GM12878 (cell line): ENCODE data around the gene NOP53. TPM values are rescaled to one million over a fixed set of nuclear protein-coding genes. Genes with fewer than 3 reads are reported as not detected.

Source experiments
- ATAC-seq: fragments of 200-7000 bp; cut with Tn5 transposase; 3 replicates; pipeline ENCODE4 v1.9.1; 2020; ENCODE audit warnings: mild to moderate bottlenecking, moderate library complexity
- BruUV-seq: library from RNA; stranded (reverse); fragments of 400-500 nt; replicated peaks from 2 replicates; lab custom pipeline; 2021; lab: Mats Ljungman, UMichigan
- CTCF ChIA-PET: fragments of 300-600 bp; sonication (Branson Sonifier 250); formaldehyde crosslinking; extraction: SDS; loops from one replicate; lab custom pipeline; 2021; ENCODE audit warnings: inconsistent platforms; lab: Yijun Ruan, JAX
- POLR2A ChIA-PET: fragments of 350-600 bp; formaldehyde crosslinking; extraction: SDS; loops from one replicate; lab custom pipeline; 2021; ENCODE audit warnings: inconsistent platforms; lab: Charles Lee
- RAD21 ChIA-PET: fragments of 300-600 bp; sonication (Branson Sonifier 250); formaldehyde crosslinking; loops from one replicate; lab custom pipeline; 2023; ENCODE audit warnings: antibody characterized with exemption; ENCODE audit not compliant: unreplicated experiment; lab: Charles Lee
- SMC1A ChIA-PET: fragments of 300-600 bp; sonication (Branson Sonifier 250); formaldehyde crosslinking; loops from one replicate; lab custom pipeline; 2023; ENCODE audit not compliant: unreplicated experiment, uncharacterized antibody; lab: Charles Lee
- DNase-seq: peaks from one replicate; pipeline ENCODE4 v3.0.0-alpha.2; 2011; ENCODE audit warnings: low read depth, low spot score
- FAIRE-seq: peaks from 3 replicates; lab custom pipeline; 2011; peaks lifted over from hg19 to GRCh38; lab: Jason Lieb, UNC
- H2AFZ ChIP-seq: 2 replicates; pipeline ENCODE4 v1.6.0; 2011; ENCODE audit warnings: low read depth, low read length, control low read depth; ENCODE audit not compliant: control insufficient read depth
- H3K27ac ChIP-seq: 2 replicates; pipeline ENCODE4 v1.5.1; 2011; ENCODE audit warnings: control low read depth; ENCODE audit not compliant: control insufficient read depth, insufficient read depth
- H3K27me3 ChIP-seq, 2 experiments: replicated peaks in 1 of 2; 2 replicates each; pipeline versions ENCODE4 v1.6.0 to v1.6.1; 2011; ENCODE audit warnings: low read length in 1 of 2; ENCODE audit not compliant: control insufficient read depth in 2 of 2, insufficient read depth in 2 of 2
- H3K36me3 ChIP-seq, 2 experiments: 2 replicates each; pipeline ENCODE4 v1.5.1; 2011; ENCODE audit warnings: low read length in 1 of 2; ENCODE audit not compliant: control insufficient read depth in 2 of 2, insufficient read depth in 2 of 2
- H3K4me1 ChIP-seq: 2 replicates; pipeline ENCODE4 v1.6.1; 2011; ENCODE audit warnings: mild to moderate bottlenecking, low read length, moderate library complexity, mixed read lengths; ENCODE audit not compliant: control insufficient read depth, insufficient read depth
- H3K4me2 ChIP-seq: 2 replicates; pipeline ENCODE4 v1.6.0; 2011; ENCODE audit warnings: control low read depth; ENCODE audit not compliant: control insufficient read depth, insufficient read depth
- H3K4me3 ChIP-seq: fragments of 200-600 bp; sonication (generic); 2 replicates; pipeline ENCODE4 v1.5.1; 2016
- H3K79me2 ChIP-seq: 2 replicates; pipeline ENCODE4 v1.6.0; 2011; ENCODE audit warnings: low read length; ENCODE audit not compliant: control insufficient read depth, insufficient read depth
- H3K9ac ChIP-seq: 2 replicates; pipeline ENCODE4 v1.8.0; 2011; ENCODE audit warnings: low read length, control low read depth, mixed read lengths; ENCODE audit not compliant: control insufficient read depth, insufficient read depth
- H3K9me3 ChIP-seq: replicated peaks from 3 replicates; pipeline ENCODE4 v1.5.1; 2011; ENCODE audit warnings: mild to moderate bottlenecking, low read length; ENCODE audit not compliant: control insufficient read depth, insufficient read depth
- H4K20me1 ChIP-seq: 2 replicates; pipeline ENCODE4 v1.6.0; 2011; ENCODE audit not compliant: control insufficient read depth, insufficient read depth
- BACH1 ChIP-seq: fragments of 450-650 bp; IDR thresholded peaks from 2 replicates; pipeline ENCODE4 v1.6.1; 2017; ENCODE audit warnings: mild to moderate bottlenecking, borderline replicate concordance
- BCL11A ChIP-seq: IDR thresholded peaks from 2 replicates; pipeline ENCODE4 v1.6.1; 2011; ENCODE audit warnings: low read depth, low read length
- BHLHE40 ChIP-seq, 2 experiments: fragments of 450-650 bp in 1 of 2; IDR thresholded peaks; 2 replicates each; pipeline ENCODE4 v1.6.1; 2011 to 2017; ENCODE audit warnings: low read depth in 2 of 2, borderline replicate concordance in 1 of 2, improper control_type of control experiment in 1 of 2, low read length in 1 of 2, mild to moderate bottlenecking in 1 of 2
- BMI1 ChIP-seq: fragments of 450-650 bp; IDR thresholded peaks from 2 replicates; pipeline ENCODE4 v1.6.1; 2016; ENCODE audit warnings: mild to moderate bottlenecking, moderate library complexity, borderline replicate concordance
- CHD1 ChIP-seq: IDR thresholded peaks from 2 replicates; pipeline ENCODE4 v1.6.1; 2012; ENCODE audit warnings: low read depth, low read length, improper control_type of control experiment
- CHD2 ChIP-seq: IDR thresholded peaks from 2 replicates; pipeline ENCODE4 v1.6.1; 2011; ENCODE audit warnings: low read depth, low read length, improper control_type of control experiment, borderline replicate concordance
- ETV6 ChIP-seq, 2 experiments: fragments of 450-650 bp in 1 of 2; IDR thresholded peaks in 1 of 2; conservative IDR thresholded peaks in 1 of 2; 2 replicates each; pipeline ENCODE4 v1.6.1; 2014; ENCODE audit warnings: antibody characterized with exemption in 1 of 2, borderline replicate concordance in 1 of 2, low read depth in 1 of 2, mild to moderate bottlenecking in 1 of 2, moderate library complexity in 1 of 2
- EZH2 ChIP-seq: IDR thresholded peaks from 2 replicates; pipeline ENCODE4 v1.6.1; 2012; ENCODE audit warnings: low read depth, mild to moderate bottlenecking, control low read depth, inconsistent platforms, low read length, borderline replicate concordance; ENCODE audit not compliant: control insufficient read depth
- FOXK2 ChIP-seq: fragments of 450-650 bp; IDR thresholded peaks from 2 replicates; pipeline ENCODE4 v1.6.1; 2017; ENCODE audit warnings: mild to moderate bottlenecking, moderate library complexity
- GABPA ChIP-seq: IDR thresholded peaks from 2 replicates; pipeline ENCODE4 v1.6.1; 2014; ENCODE audit warnings: antibody characterized with exemption, low read depth, mild to moderate bottlenecking, inconsistent platforms
- JUNB ChIP-seq: IDR thresholded peaks from 2 replicates; pipeline ENCODE4 v1.6.1; 2016; ENCODE audit warnings: antibody characterized with exemption, mild to moderate bottlenecking
- JUND ChIP-seq: IDR thresholded peaks from 2 replicates; pipeline ENCODE4 v1.6.1; 2012; ENCODE audit warnings: low read depth, mild to moderate bottlenecking, low read length, improper control_type of control experiment, moderate library complexity
- MEF2B ChIP-seq: fragments of 450-650 bp; IDR thresholded peaks from 2 replicates; pipeline ENCODE4 v1.6.1; 2018; ENCODE audit warnings: mild to moderate bottlenecking, moderate library complexity; ENCODE audit not compliant: partially characterized antibody, poor library complexity, severe bottlenecking
- PBX3 ChIP-seq: IDR thresholded peaks from 2 replicates; pipeline ENCODE4 v1.6.1; 2011; ENCODE audit warnings: mild to moderate bottlenecking, low read depth, low read length, moderate library complexity; ENCODE audit not compliant: insufficient replicate concordance
- RB1 ChIP-seq: fragments of 450-650 bp; formaldehyde crosslinking; IDR thresholded peaks from 2 replicates; pipeline ENCODE4 v1.6.1; 2017; ENCODE audit warnings: mild to moderate bottlenecking, borderline replicate concordance
- REST ChIP-seq: IDR thresholded peaks from 2 replicates; pipeline ENCODE4 v1.6.1; 2012; ENCODE audit warnings: mild to moderate bottlenecking, low read depth, low read length
- SIX5 ChIP-seq: IDR thresholded peaks from 2 replicates; pipeline ENCODE4 v1.6.1; 2011; ENCODE audit warnings: mild to moderate bottlenecking, low read depth, low read length, moderate library complexity; ENCODE audit not compliant: severe bottlenecking
- STAT3 ChIP-seq: IDR thresholded peaks from 2 replicates; pipeline ENCODE4 v1.6.1; 2011; ENCODE audit warnings: low read depth, low read length, improper control_type of control experiment
- TBL1XR1 ChIP-seq: IDR thresholded peaks from 2 replicates; pipeline ENCODE4 v1.6.1; 2012; ENCODE audit warnings: low read depth, low read length, improper control_type of control experiment
- WGBS: methylation state at CpG from one replicate; pipeline ENCODE4 v1.1.6; 2016; ENCODE audit warnings: low lambda C conversion rate; ENCODE audit not compliant: insufficient replicate concordance, insufficient coverage; ENCODE audit errors: missing lambda C conversion rate; 5-methylcytosine and 5-hydroxymethylcytosine counted together
- in situ Hi-C: fragments of 300-500 bp; cut with MboI; formaldehyde crosslinking; loops from 9 replicates; pipeline ENCODE4 v1.14.3; 2018; ENCODE audit warnings: mixed read lengths
- intact Hi-C: fragments of 100-400 bp; cut with micrococcal nuclease; formaldehyde crosslinking; loops from one replicate; pipeline ENCODE4 v1.14.2; 2022; ENCODE audit not compliant: unreplicated experiment
- polyA plus RNA-seq, 11 experiments: library from polyadenylated mRNA; depleted of rRNA in 4 of 11; unstranded in 6 of 11; stranded (reverse) in 5 of 11; fragments of >200 nt; fragmentation: Nextera tagmentation in 4 of 11; fragmentation: Illumina TruSeq in 1 of 11; extraction: Ambion mirVana in 4 of 11; extraction: Trizol in 1 of 11; gene quantifications; 1 replicate in 1 of 11; 2 replicates in 10 of 11; pipeline versions ENCODE4 v1.2.1 to v1.2.3, GENCODE V29; 2011 to 2016; ENCODE audit warnings: inconsistent platforms in 2 of 11, missing spikeins in 2 of 11, low read depth in 1 of 11
- total RNA-seq, 4 experiments: library from RNA; depleted of rRNA in 3 of 4; stranded (reverse); fragments of >200 nt in 3 of 4; fragmentation: Illumina TruSeq in 1 of 4; extraction: Trizol in 1 of 4; gene quantifications; 2 replicates each; pipeline versions ENCODE4 v1.2.1 to v1.2.3, GENCODE V29; 2013 to 2021

The NOP53 gene
- total and polyA plus RNA-seq, 10 of the 15 experiments (the other 5 are each of a cell fraction or from before 2014, with no cell fraction given) = 6.0 to 386 (median 167) TPM

GRCh38 chr19:47720669-47721422, 24.5 kb upstream of the NOP53 start:
- H3K4me2 ChIP-seq = no peak overlapping the region
- POLR2A ChIA-PET = no interaction called here
- BruUV-seq = no TSS peak
- H3K36me3 ChIP-seq = no peaks in the 10 kb centered on the region
- no peak overlapping the region for H3K27ac ChIP-seq
- no peaks in the 10 kb centered on the region for H3K9me3 ChIP-seq
- no peak overlapping the region for H2AFZ ChIP-seq
- SMC1A ChIA-PET = no interaction called here
- H3K9ac ChIP-seq = no peak overlapping the region
- 52% methylated on average over 14 of the region's 14 CpGs for WGBS
- CTCF ChIA-PET = interaction anchor here (0.6 to 1.0 kb wide), 2 partner anchors 25 to 173 kb away, joined by 3 read pairs; no protein-coding TSS in a partner anchor
- TF ChIP-seq PBX3 (no peak), BACH1 (no peak), REST (no peak), CHD1 (no peak), MEF2B (no peak), BCL11A (no peak), JUND (no peak), GABPA (no peak), TBL1XR1 (no peak), RB1 (no peak), FOXK2 (no peak), SIX5 (no peak), CHD2 (no peak), EZH2 (no peak), STAT3 (no peak), BMI1 (no peak), BHLHE40 (IDR thresholded peaks at IDR 0.05; ENCODE audit: borderline replicate concordance in 1 of 2, low read depth in 2 of 2, low read length in 1 of 2) (no peak), ETV6 (conservative IDR thresholded peaks at IDR 0.05 in 1 of 2, IDR thresholded peaks at IDR 0.05 in 1 of 2; ENCODE audit: borderline replicate concordance in 1 of 2, low read depth in 1 of 2) (no peak), JUNB (no peak)
- TF ChIP-seq, all 136 proteins: peak for 0
- Histone ChIP-seq H4K20me1 (no peaks in the 10 kb centered on the region), H3K4me1 (no peaks in the 10 kb centered on the region), H3K79me2 (no peaks in the 10 kb centered on the region), H3K27me3 (no peaks in the 10 kb centered on the region), H3K4me3 (no peak overlapping the region)
- FAIRE-seq (no peak), DNase-seq (no peak), ATAC-seq (no peak)
- in situ Hi-C loops = no loop called here
- intact Hi-C loops = no loop called here
- RAD21 ChIA-PET = no interaction called here
